H9 (cell line): Measurements from ENCODE around the gene RAD1. TPM values are rescaled to one million over a fixed set of nuclear protein-coding genes. Genes with fewer than 3 reads are reported as not detected.

Experiments
- DNase-seq: peaks from one replicate; pipeline ENCODE4 v3.0.0-alpha.2; 2017
- H2AFZ ChIP-seq: one replicate; pipeline ENCODE4 v1.6.1; 2013; ENCODE audit warnings: mild to moderate bottlenecking, low read length, control low read depth, moderate library complexity
- H2AK5ac ChIP-seq: 2 replicates; pipeline ENCODE4 v1.6.1; 2013; ENCODE audit warnings: low read length, control low read depth, mixed read lengths; ENCODE audit not compliant: insufficient read length
- H2BK120ac ChIP-seq: one replicate; pipeline ENCODE4 v1.6.1; 2013; ENCODE audit warnings: low read depth, mild to moderate bottlenecking, low read length, control low read depth, inconsistent platforms; ENCODE audit not compliant: poor library complexity, severe bottlenecking
- H2BK12ac ChIP-seq: 2 replicates; pipeline ENCODE4 v1.6.1; 2013; ENCODE audit warnings: low read length, control low read depth, mixed read lengths, low read depth; ENCODE audit not compliant: insufficient read length
- H2BK15ac ChIP-seq: 2 replicates; pipeline ENCODE4 v1.6.1; 2013; ENCODE audit warnings: low read depth, low read length, control low read depth
- H2BK20ac ChIP-seq: one replicate; pipeline ENCODE4 v1.6.1; 2013; ENCODE audit warnings: low read depth, mild to moderate bottlenecking, low read length, control low read depth, inconsistent platforms; ENCODE audit not compliant: poor library complexity, severe bottlenecking
- H2BK5ac ChIP-seq: 2 replicates; pipeline ENCODE4 v1.6.1; 2013; ENCODE audit warnings: low read length, control low read depth, mixed read lengths; ENCODE audit not compliant: insufficient read length
- H3K14ac ChIP-seq: 2 replicates; pipeline ENCODE4 v1.6.1; 2013; ENCODE audit warnings: low read length, control low read depth; ENCODE audit not compliant: insufficient read depth
- H3K18ac ChIP-seq: 2 replicates; pipeline ENCODE4 v1.6.1; 2013; ENCODE audit warnings: low read depth, mild to moderate bottlenecking, mixed read lengths, low read length, control low read depth; ENCODE audit not compliant: insufficient read length
- H3K23ac ChIP-seq: 2 replicates; pipeline ENCODE4 v1.6.1; 2013; ENCODE audit warnings: low read length, control low read depth, mixed read lengths, low read depth; ENCODE audit not compliant: insufficient read length
- H3K23me2 ChIP-seq: 2 replicates; pipeline ENCODE4 v1.6.1; 2013; ENCODE audit warnings: low read depth, mild to moderate bottlenecking, mixed read lengths, low read length, control low read depth; ENCODE audit not compliant: insufficient read length, poor library complexity, severe bottlenecking
- H3K27ac ChIP-seq: 2 replicates; pipeline ENCODE4 v1.5.1; 2013; ENCODE audit warnings: low read length, control low read depth, mixed read lengths, low read depth; ENCODE audit not compliant: insufficient read length
- H3K27me3 ChIP-seq: 2 replicates; pipeline ENCODE4 v1.6.1; 2013; ENCODE audit warnings: low read length, control low read depth, inconsistent platforms; ENCODE audit not compliant: insufficient read depth
- H3K4ac ChIP-seq: 2 replicates; pipeline ENCODE4 v1.6.1; 2013; ENCODE audit warnings: low read depth, mild to moderate bottlenecking, control low read depth, inconsistent platforms, low read length, moderate library complexity
- H3K4me1 ChIP-seq: 2 replicates; pipeline ENCODE4 v1.6.1; 2013; ENCODE audit warnings: low read length, control low read depth, inconsistent platforms; ENCODE audit not compliant: insufficient read depth
- H3K4me2 ChIP-seq: 2 replicates; pipeline ENCODE4 v1.6.1; 2013; ENCODE audit warnings: low read length, control low read depth, mixed read lengths; ENCODE audit not compliant: insufficient read length, insufficient read depth
- H3K56ac ChIP-seq: 2 replicates; pipeline ENCODE4 v1.6.1; 2013; ENCODE audit warnings: low read depth, mild to moderate bottlenecking, mixed read lengths, low read length, control low read depth; ENCODE audit not compliant: insufficient read length
- H3K79me1 ChIP-seq: 2 replicates; pipeline ENCODE4 v1.6.1; 2013; ENCODE audit warnings: low read depth, mild to moderate bottlenecking, moderate library complexity, low read length, control low read depth, inconsistent platforms; ENCODE audit not compliant: insufficient read depth, poor library complexity, severe bottlenecking
- H3K79me2 ChIP-seq: 2 replicates; pipeline ENCODE4 v1.6.1; 2013; ENCODE audit warnings: low read length, control low read depth, inconsistent platforms; ENCODE audit not compliant: insufficient read depth
- H3K9ac ChIP-seq: 2 replicates; pipeline ENCODE4 v1.6.1; 2013; ENCODE audit warnings: low read length, control low read depth, mixed read lengths; ENCODE audit not compliant: insufficient read length; ENCODE audit errors: extremely low read depth
- H3K9me3 ChIP-seq: one replicate; pipeline ENCODE4 v1.6.1; 2013; ENCODE audit warnings: low read depth, low read length, inconsistent platforms; ENCODE audit not compliant: control insufficient read depth
- H3T11ph ChIP-seq: one replicate; pipeline ENCODE4 v1.6.1; 2013; ENCODE audit warnings: mild to moderate bottlenecking, low read length, control low read depth, inconsistent platforms
- H4K20me1 ChIP-seq: one replicate; pipeline ENCODE4 v1.6.1; 2013; ENCODE audit not compliant: control insufficient read depth, insufficient read length, insufficient read depth
- H4K5ac ChIP-seq: 2 replicates; pipeline ENCODE4 v1.6.1; 2013; ENCODE audit warnings: low read depth, mild to moderate bottlenecking, mixed read lengths, low read length, control low read depth; ENCODE audit not compliant: insufficient read length
- H4K8ac ChIP-seq: replicated peaks from 2 replicates; pipeline ENCODE4 v1.6.1; 2013; ENCODE audit warnings: low read length, control low read depth, mixed read lengths, low read depth; ENCODE audit not compliant: insufficient read length
- H4K91ac ChIP-seq: 2 replicates; pipeline ENCODE4 v1.6.1; 2013; ENCODE audit warnings: low read depth, mild to moderate bottlenecking, moderate library complexity, mixed read lengths, low read length, control low read depth; ENCODE audit not compliant: insufficient read length
- H3K27ac Mint-ChIP-seq, 3 experiments: 2 replicates in 2 of 3; 3 replicates in 1 of 3; pipeline ENCODE4 v1.8.0; 2020 to 2021; ENCODE audit warnings: mixed read lengths in 3 of 3, mild to moderate bottlenecking in 1 of 3, moderate library complexity in 1 of 3
- H3K27me3 Mint-ChIP-seq: 2 replicates; pipeline ENCODE4 v1.8.0; 2021; ENCODE audit warnings: low read depth, mild to moderate bottlenecking, moderate library complexity, mixed read lengths
- H3K36me3 Mint-ChIP-seq, 3 experiments: 2 replicates in 2 of 3; 3 replicates in 1 of 3; pipeline ENCODE4 v1.8.0; 2020 to 2021; ENCODE audit warnings: low read depth in 3 of 3, mixed read lengths in 3 of 3; ENCODE audit not compliant: insufficient read depth in 1 of 3
- H3K4me1 Mint-ChIP-seq, 2 experiments: 2 replicates each; pipeline ENCODE4 v1.8.0; 2020; ENCODE audit warnings: mixed read lengths in 2 of 2
- H3K4me3 Mint-ChIP-seq, 2 experiments: 2 replicates in 1 of 2; 3 replicates in 1 of 2; pipeline ENCODE4 v1.8.0; 2020 to 2021; ENCODE audit warnings: mild to moderate bottlenecking in 2 of 2, mixed read lengths in 2 of 2, moderate library complexity in 1 of 2
- H3K9me3 Mint-ChIP-seq, 2 experiments: 2 replicates in 1 of 2; 3 replicates in 1 of 2; pipeline ENCODE4 v1.8.0; 2020; ENCODE audit warnings: mild to moderate bottlenecking in 2 of 2, mixed read lengths in 2 of 2, moderate library complexity in 1 of 2
- WGBS: extraction: QIAGEN DNeasy Blood & Tissue Kit; methylation state at CpG from one replicate; pipeline ENCODE4 v1.1.7; 2013; ENCODE audit warnings: missing lambda C conversion rate, low lambda C conversion rate, mixed read lengths; ENCODE audit not compliant: insufficient read length; ENCODE audit errors: extremely low coverage; 5-methylcytosine and 5-hydroxymethylcytosine counted together
- total RNA-seq: library from RNA; stranded (reverse); gene quantifications from 2 replicates; pipeline ENCODE4 v1.2.1, GENCODE V29; 2021
- TF ChIP-seq, protein P1 (sequence below): fragments of 200-600 bp; sonication (generic); conservative IDR thresholded peaks from 3 replicates; pipeline ENCODE4 v1.8.0; 2021; ENCODE audit warnings: antibody characterized with exemption, mild to moderate bottlenecking

The RAD1 gene
- total RNA-seq, 1 experiment from 2014 or later, result 39.5 TPM

DNA sequence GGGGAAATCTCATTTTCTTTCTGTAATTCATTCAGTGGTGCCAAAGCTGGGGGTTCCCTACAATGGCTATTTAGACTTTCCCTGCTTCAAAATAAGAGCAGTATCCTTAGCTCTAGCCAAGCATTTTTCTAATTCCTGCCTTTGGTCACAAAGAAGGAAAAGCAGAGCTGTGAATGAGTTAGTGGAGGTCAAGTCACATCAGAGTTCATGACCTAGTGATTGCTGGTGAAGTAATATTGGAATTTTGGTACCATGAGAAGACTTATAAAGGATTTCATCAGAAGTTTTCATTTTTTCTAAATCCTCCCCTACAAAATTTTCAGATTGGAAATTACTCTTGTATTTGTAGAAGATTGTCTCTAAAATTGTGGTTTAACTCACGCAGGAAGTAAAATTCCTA is 42.0 kb upstream of the RAD1 start:
- Histone ChIP-seq H2BK5ac (no peak overlapping the region), H2BK20ac (no peak overlapping the region), H3K4ac (no peak overlapping the region), H4K8ac (no peak overlapping the region), H3K4me1 (no peaks in the 10 kb centered on the region), H4K20me1 (no peaks in the 10 kb centered on the region), H3K27ac (no peak overlapping the region), H3K14ac (no peak overlapping the region), H4K5ac (no peak overlapping the region), H3K79me2 (no peaks in the 10 kb centered on the region), H3K18ac (no peak overlapping the region), H2AFZ (no peak overlapping the region), H3K23ac (no peak overlapping the region), H3K23me2 (no peaks in the 10 kb centered on the region), H2BK15ac (no peak overlapping the region), H3K79me1 (no peaks in the 10 kb centered on the region), H2AK5ac (no peak overlapping the region), H3K56ac (no peak overlapping the region), H2BK12ac (no peak overlapping the region), H3K4me2 (no peak overlapping the region), H3K9me3 (no peaks in the 10 kb centered on the region), H3K27me3 (no peaks in the 10 kb centered on the region), H4K91ac (no peak overlapping the region), H2BK120ac (no peak overlapping the region), H3K9ac (no peak overlapping the region), H3T11ph (no peak overlapping the region)
- TF ChIP-seq, protein P1, sequence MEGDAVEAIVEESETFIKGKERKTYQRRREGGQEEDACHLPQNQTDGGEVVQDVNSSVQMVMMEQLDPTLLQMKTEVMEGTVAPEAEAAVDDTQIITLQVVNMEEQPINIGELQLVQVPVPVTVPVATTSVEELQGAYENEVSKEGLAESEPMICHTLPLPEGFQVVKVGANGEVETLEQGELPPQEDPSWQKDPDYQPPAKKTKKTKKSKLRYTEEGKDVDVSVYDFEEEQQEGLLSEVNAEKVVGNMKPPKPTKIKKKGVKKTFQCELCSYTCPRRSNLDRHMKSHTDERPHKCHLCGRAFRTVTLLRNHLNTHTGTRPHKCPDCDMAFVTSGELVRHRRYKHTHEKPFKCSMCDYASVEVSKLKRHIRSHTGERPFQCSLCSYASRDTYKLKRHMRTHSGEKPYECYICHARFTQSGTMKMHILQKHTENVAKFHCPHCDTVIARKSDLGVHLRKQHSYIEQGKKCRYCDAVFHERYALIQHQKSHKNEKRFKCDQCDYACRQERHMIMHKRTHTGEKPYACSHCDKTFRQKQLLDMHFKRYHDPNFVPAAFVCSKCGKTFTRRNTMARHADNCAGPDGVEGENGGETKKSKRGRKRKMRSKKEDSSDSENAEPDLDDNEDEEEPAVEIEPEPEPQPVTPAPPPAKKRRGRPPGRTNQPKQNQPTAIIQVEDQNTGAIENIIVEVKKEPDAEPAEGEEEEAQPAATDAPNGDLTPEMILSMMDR, result no peak
- WGBS, result no CpG with 5 or more reads among the region's 1 CpG
- no peak overlapping the region for H3K4me3 Mint-ChIP-seq
- DNase-seq, result no peak
- peaks cover 6 to 31% (median 19%) of the 10 kb centered on the region in 3 experiments; a peak in 5 of 7 replicates for H3K36me3 Mint-ChIP-seq
- peaks cover 0 to 2% of the 10 kb centered on the region in 2 experiments; a peak in 1 of 4 replicates for H3K4me1 Mint-ChIP-seq
- H3K27me3 Mint-ChIP-seq, result no peaks in the 10 kb centered on the region
- H3K27ac Mint-ChIP-seq, result no peak overlapping the region; a peak in 1 of 7 replicates
- no peaks in the 10 kb centered on the region for H3K9me3 Mint-ChIP-seq
